Epidermal melanocyte (primary cell): ENCODE measurements around the gene THBS4.

ENCODE experiments used
- DNase-seq: peaks from one replicate; pipeline ENCODE4 v3.0.0; 2011; ENCODE audit warnings: low spot score; ENCODE audit not compliant: insufficient read length

THBS4 gene

DNA sequence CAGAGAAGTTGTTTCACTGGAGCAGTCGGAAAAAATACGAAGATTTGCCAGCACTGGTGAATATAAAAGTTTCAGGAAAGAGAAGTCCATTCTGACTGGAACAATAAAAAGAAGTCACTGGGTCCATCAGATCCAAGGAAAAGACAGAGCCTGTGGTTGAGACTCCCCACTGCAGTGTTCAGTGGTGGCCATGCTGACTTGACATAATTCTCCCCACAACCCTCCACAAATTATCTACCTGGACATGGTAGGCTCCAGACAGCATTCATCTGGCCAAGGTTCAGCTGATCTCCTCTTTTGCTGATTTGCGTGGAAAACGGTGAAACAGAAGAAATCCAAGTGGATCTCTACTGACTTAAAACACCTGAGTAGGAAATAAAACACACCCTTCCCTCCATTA is 8.0 kb downstream of the THBS4 start:
- DNase-seq = no peak

DNA sequence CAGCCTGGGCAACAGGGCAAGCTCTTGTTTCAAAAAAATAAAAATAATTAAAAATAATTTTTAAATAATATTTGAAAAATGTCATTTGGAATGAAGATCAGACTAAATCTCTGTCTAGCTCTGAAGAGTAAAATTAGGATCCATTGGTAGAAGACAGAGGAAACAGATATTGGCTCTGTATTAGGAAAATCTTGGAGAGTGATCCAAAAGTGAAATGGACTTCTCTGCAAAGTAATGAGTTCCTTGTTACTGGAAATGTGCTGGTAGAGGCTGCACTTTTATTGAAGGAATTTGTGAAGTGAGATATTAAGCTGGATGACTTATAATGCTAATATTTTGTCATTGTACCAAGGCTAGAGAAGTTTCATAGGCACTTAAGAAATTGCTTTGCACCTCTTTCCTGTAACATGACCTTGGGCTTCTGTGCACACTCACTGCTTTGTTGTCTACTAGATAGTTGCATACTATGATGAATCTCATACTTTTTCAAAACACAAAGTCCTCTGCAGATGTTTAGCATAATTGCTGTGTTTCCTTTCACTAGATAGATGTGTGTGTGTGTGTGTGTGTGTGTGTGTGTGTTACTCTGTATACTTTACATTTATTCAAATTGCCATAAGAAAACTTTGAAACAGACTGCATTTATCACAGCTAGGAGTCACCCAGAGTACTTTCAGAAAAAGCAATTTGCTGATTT is 13.1 kb downstream of the THBS4 start:
- no peak for DNase-seq

DNA sequence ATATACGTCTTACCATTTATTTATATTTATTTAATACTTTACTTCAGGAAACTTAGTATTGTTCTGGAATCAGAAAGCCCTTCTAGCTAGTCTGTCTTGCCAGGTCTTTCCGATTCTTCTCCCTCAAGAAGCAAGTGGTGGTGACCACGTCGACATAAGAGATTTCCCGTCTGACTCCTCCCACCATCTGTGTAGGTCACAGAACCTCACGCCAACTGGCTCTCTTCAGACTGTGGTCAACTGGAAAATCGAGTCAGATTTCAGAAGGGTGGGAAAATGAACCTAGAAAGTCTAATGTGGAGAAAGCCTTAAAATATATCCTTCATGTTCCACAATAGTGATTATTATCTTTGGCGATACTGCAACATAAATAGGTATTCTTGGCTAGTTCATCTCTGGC is 17.3 kb downstream of the THBS4 start:
- no peak for DNase-seq

DNA sequence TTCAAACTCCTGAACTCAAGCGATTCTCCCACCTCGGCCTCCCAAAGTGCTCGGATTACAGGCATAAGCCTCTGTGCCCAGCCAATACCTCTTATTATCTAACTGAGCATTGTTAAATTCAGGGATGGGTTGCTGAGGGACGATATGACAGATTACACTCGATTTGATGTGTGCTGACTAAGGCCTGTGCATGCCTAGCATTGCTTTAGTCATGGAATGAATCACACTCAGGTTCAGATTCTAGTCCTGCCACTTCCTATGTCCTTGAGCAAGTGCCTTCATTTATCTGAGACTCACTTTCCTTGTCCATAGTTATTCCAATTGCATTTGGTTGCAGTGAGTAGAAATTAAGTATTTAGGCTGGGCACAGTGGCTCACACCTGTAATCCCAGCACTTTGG is 19.5 kb downstream of the THBS4 start:
- no peak for DNase-seq

DNA sequence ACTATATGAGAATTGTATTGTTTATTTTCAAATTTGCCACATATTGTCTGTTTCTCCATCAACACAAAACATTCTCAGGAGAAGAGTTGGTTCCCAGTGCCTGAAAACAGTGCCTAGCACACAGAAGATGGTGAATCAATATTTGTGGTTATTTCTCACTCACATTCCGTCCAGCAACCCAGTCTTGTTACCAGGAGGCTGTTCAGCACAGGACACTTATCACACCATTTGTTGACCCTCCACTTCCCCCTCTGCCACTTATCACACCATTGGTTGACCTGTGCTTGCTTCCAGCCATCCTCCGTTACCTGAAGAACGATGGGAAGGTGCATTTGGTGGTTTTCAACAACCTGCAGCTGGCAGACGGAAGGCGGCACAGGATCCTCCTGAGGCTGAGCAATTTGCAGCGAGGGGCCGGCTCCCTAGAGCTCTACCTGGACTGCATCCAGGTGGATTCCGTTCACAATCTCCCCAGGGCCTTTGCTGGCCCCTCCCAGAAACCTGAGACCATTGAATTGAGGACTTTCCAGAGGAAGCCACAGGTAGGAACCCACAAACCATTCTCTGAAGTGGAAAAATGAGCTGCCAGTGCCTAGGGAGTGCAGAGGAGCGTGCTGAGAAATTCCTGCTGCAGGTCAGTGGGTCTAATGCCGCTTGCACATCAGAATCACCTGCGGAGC is 20.5 kb downstream of the THBS4 start:
- no peak for DNase-seq

DNA sequence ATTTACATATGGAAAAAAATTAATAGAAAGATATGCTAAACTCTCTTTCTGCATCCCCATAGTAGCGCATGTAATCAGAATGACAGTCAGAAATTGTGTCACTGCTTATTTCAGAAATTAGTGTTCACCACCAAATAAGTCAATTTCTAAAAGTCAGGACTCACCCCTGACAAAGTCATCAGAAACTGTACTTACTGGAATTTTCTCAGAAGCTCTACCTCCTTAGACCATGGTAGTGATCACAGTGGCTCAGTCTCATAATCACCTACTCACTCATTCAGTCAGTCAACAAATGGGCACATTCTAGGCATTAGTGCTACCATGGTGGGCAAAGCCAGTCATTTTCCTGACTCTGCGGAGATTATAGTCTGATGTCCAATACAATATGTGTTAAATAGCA is 22.0 kb downstream of the THBS4 start:
- DNase-seq = no peak

DNA sequence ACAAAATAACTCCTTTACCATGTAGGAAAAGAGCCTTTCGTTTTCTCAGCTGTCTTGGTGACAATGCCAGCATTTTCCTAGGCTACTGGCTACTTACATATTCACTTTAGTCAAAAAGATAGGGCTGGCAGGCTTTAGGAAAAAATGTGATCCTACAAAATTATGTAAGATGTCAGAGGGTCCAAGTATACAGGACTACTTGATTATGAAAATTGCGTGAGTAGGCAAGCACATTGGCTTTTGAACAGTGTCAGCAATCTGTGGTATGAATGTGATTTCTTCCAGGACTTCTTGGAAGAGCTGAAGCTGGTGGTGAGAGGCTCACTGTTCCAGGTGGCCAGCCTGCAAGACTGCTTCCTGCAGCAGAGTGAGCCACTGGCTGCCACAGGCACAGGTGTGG is 22.8 kb downstream of the THBS4 start:
- DNase-seq = no peak

DNA sequence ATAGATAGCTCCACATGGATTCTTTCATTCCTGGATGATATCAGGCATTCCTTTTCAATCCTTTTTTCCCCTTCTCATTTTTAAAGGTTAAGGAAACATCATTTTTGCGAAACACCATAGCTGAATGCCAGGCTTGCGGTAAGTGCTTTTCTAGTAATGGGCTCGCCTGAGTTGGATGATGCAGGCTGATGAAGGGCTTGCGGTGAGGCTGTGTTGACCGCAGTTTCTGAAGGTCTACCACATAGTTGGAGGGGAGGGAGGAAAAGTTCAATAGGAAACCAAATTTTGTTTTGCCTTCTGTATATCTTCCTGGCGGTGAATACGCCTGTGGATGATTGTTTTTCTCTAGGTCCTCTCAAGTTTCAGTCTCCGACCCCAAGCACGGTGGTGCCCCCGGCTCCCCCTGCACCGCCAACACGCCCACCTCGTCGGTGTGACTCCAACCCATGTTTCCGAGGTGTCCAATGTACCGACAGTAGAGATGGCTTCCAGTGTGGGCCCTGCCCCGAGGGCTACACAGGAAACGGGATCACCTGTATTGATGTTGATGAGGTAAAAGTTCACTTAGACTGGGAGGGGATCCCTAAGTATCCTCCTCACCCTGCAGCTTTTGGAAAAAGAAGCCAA is 24.3 kb downstream of the THBS4 start:
- DNase-seq = no peak

DNA sequence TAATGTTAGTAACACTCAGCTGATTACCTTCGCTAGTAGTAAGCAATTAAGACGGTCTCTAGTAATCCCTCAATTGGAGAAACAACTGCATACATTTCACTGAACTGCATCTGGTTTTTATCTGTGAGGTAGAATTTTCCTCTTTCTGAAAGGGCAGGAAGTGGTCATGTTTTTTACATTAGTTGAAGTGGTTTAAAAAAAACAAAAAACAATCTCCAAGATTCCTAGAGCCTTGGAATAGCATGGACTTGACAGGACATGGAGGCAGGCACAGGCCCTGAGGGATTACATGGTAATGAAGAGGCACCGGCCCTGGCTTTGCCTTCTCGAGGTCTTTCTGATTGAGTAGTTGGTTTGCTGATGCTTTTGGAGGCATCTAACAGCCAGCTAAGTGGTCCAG is 25.8 kb downstream of the THBS4 start:
- no peak for DNase-seq

DNA sequence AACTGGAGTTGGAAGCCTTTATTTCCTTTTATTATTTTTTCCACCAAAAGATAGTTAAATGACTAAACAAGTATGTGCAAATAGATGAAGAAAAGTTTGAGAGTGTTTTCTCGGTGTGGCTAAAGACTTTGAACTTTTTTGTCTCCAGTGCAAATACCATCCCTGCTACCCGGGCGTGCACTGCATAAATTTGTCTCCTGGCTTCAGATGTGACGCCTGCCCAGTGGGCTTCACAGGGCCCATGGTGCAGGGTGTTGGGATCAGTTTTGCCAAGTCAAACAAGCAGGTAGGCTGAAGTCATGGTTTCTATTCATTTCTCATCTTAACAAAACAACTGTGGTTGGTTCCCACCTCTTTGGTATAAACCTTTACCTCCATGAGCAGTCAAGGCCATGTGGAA is 26.4 kb downstream of the THBS4 start:
- DNase-seq = no peak

DNA sequence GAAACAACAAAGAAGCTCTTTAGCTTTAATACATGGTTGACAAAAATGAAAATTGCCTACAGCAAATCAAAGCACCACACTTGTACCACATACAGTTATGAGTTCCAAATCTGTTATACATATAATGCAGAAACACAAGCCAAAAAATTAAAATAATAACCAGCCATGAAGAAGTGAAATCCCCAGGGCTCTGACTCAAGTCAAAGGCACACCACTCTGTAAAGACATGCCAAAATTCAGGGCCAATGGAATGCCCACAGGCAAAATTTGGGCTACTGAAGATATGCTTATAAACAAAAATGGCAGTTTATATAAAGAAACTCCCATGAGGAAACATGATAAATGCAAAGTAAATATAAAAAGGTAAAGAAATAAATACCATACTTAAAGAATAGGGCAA is 29.0 kb downstream of the THBS4 start:
- no peak for DNase-seq

DNA sequence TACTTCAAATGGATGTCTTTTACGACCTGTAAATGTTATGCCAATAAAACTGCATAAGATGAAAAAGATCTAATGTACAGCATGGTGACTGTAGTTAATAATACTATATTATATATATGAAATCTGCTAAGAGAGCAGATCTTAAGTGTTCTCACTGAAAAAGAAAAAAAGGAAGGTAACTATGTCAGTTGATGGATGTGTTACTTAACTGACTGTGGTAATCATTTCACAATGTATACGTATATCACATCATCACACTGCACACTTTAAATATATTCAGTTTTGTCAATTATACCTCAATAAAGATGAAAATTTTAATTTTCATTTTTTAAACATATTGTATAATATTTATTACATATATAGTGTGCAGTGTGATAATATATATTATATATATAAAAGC is 31.9 kb downstream of the THBS4 start:
- DNase-seq = no peak

DNA sequence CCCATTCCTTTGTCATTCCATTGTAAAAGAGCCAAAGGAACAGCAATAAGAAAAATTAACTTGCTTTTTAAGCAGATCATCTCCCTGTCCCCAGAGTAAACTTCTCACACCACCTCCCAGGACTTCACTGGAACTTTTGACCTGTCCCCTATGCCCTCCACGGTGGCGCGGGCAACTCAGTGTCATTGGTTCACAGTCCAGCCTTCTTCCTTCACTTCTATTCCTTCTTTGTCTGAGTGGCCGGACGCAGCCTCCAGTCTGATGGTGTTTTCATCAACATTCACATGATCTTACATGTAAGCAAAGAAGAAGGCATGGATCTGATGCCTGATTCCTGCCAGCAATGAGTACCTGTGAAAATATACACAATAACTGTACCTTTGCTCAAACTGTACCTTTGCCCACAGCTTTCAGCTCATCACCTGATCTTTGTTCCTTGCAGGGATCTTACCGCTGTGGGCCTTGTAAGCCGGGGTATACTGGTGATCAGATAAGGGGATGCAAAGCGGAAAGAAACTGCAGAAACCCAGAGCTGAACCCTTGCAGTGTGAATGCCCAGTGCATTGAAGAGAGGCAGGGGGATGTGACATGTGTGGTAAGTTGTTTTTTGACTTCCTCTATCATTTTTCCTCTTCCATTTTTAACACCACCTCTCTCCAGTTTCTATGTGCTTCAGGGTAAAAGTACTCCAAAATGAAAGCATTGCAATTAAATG is 32.5 kb downstream of the THBS4 start:
- DNase-seq = no peak

DNA sequence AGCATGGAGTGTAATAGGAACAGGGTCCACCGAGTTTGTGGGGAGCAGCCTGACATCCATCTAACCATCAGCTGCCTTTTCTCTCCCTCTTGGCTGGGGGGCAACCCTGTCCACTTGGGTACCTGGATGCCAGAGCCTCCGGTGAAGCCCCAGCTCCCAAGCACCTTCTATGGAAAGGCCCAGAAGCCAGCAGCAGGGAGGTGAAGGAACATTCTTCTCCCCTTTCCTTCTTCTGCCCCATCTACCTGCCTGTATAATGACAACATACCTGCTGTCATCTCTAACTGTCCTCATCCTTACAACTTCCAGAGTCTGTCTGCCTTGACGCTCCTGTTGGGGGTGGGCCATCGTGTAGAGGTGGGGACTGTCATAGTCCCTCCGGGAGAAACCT is 33.1 kb downstream of the THBS4 start:
- no peak for DNase-seq

DNA sequence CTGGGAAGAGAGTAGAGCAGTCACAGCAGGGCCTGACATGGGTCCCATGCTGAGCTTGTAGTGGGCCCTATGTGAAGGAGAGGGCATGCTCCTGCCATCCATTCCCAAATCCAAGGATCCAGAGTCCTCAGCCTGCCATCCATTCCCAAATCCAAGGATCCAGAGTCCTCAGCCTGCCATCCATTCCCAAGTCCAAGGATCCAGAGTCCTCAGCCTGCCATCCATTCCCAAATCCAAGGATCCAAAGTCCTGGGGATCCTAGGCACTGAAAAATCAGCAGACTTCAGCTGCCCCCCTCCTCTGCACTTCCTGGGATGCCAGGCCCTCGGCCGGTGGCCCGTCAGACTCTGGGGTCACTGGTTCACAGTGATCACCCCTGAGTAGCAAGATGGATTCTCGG is 33.6 kb downstream of the THBS4 start:
- DNase-seq = no peak

DNA sequence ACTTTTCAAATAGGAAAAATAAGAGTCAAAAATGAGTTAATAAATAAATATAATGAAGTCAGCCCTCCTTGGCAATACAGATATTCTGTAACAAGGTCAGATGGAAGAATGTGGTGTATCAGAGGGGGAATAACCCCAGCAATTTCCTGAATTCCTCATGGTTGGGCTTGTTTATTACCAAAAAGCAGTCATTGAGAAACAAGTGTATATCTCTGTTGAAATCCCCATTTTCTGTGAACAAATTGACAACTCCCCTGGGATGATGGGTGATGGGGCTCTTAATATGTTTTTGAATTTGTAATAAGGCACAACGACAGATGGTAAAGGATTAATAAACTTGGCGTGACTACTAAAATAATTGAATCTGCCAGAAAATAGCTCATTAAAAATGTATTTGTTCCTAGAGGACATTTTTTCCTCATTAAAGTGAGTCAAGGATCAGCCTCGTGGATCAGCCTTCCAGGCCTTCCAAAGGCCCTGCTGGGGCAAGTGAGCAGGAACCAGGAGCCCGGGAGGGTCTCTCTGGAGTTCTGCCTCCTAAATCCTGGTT is 34.2 kb downstream of the THBS4 start:
- DNase-seq = no peak

DNA sequence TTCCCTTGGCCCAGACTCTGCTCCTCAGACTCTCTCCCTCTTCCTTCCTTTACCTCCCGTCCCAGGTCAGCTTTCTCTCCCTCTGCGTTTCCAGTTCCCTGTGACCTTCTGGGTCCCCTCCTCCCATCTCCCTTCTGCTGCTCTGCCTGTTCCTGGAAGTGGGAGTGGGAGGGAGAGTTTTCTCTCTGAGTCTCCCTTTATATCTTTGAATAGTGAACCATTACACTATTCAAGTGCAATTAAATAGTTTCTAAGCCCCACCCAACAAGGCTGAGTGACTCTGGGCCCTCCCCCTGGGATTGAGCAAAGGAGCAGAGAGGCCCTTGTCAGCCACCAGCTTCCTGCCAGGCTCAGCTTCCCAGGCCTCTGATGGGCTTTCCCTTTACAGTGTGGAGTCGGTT is 34.8 kb downstream of the THBS4 start:
- DNase-seq = no peak

DNA sequence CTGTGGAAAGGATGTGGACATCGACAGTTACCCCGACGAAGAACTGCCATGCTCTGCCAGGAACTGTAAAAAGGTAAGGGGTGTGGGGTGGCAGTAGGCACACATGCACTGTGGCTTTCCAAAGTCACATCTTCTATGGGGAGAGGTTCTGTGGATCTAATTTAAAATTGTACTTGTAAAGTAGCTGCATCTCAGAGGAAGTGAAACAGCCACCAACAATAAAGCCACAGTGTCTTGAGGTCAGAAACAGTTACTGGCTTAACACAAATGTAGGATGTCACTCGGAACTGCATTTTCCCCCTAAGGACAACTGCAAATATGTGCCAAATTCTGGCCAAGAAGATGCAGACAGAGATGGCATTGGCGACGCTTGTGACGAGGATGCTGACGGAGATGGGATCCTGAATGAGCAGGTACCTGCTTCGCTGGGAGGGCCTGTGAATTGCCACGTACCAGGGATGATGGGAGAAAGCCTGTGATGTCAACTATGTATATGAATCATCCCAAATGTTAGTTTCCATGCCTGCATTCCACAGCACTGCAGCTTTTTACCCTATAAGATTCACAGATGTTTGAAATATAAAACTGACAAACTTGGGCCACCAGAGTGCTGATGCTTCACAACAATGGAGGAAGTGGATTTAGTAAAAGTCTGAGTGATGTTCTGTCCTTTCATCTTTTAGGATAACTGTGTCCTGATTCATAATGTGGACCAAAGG is 35.3 kb downstream of the THBS4 start:
- DNase-seq = no peak

DNA sequence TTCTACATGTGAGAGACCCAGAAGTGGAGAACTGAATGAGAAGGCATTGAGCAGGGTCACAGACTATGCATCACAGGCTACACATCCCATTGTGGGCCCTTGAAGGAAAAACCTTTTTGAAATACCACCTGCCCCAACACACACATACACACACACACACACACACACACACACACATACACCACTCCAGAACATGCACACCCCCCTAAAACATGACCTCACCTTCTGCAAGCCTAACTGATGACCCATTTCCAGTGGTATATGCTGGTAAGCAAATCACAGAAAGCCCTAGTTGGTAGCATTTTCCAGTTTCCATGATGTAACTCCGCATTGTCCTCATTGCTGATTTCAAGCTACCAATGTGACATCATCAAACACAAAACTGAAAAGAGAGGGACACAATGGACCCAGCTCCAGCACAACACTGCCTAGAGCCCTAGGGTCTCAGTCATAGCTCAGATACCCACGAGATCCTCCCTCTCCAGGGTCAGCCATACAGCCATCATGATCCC is 36.4 kb downstream of the THBS4 start:
- no peak for DNase-seq

DNA sequence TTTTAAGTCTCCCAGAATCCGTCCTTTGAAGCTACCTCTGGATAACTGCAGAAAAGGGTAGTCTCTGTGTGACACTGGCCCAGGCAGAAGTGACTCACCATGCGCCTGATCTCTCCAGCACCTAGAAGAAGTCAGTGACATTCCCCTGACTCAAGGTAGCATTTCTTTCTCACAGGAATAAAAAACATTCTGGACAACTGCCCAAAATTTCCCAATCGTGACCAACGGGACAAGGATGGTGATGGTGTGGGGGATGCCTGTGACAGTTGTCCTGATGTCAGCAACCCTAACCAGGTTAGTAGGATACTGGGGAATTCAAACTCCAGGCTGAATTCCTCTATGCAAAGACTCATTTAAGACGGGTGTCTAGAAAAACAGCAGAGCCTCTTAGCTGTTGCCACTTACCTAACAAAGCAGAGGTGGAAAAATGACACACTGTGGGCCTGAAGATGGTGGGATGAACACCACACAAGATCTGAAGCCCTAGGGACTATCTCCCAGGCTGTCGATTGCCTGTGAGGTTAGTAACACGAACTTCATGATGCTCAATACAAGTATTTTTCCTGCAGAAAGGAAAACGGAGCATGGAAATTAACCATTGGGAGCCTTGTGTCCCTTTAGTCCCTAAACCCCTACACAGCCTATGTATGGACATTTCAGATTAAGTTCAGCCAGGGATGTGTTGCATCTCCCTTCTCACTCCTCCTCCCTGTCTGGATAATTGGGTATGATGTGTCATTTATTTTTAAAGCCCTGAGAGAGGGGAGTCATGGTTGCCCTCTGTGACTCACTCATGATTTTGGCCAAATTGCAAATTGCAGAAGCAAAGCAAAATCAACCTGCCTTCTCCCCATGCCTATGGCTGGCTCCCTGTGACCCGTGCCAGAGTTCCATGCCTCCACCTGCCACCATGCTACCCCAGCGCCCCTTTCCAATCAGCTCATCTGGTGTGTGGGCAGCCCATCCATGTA is 37.2 kb downstream of the THBS4 start:
- DNase-seq = no peak
